H9 (cell line): Measurements from ENCODE around the gene TMEM187. TPM values are rescaled to one million over a fixed set of nuclear protein-coding genes. Genes with fewer than 3 reads are reported as not detected.
"Not testable (repeated sequence)": the region's sequence is repeated elsewhere in the genome, so short reads cannot be mapped to it uniquely, and the experiment has no call there.

Experiments used
- DNase-seq: peaks from one replicate; pipeline ENCODE4 v3.0.0-alpha.2; 2017
- H2AFZ ChIP-seq: one replicate; pipeline ENCODE4 v1.6.1; 2013; ENCODE audit warnings: mild to moderate bottlenecking, low read length, control low read depth, moderate library complexity
- H2AK5ac ChIP-seq: 2 replicates; pipeline ENCODE4 v1.6.1; 2013; ENCODE audit warnings: low read length, control low read depth, mixed read lengths; ENCODE audit not compliant: insufficient read length
- H2BK120ac ChIP-seq: one replicate; pipeline ENCODE4 v1.6.1; 2013; ENCODE audit warnings: low read depth, mild to moderate bottlenecking, low read length, control low read depth, inconsistent platforms; ENCODE audit not compliant: poor library complexity, severe bottlenecking
- H2BK12ac ChIP-seq: 2 replicates; pipeline ENCODE4 v1.6.1; 2013; ENCODE audit warnings: low read length, control low read depth, mixed read lengths, low read depth; ENCODE audit not compliant: insufficient read length
- H2BK15ac ChIP-seq: 2 replicates; pipeline ENCODE4 v1.6.1; 2013; ENCODE audit warnings: low read depth, low read length, control low read depth
- H2BK20ac ChIP-seq: one replicate; pipeline ENCODE4 v1.6.1; 2013; ENCODE audit warnings: low read depth, mild to moderate bottlenecking, low read length, control low read depth, inconsistent platforms; ENCODE audit not compliant: poor library complexity, severe bottlenecking
- H2BK5ac ChIP-seq: 2 replicates; pipeline ENCODE4 v1.6.1; 2013; ENCODE audit warnings: low read length, control low read depth, mixed read lengths; ENCODE audit not compliant: insufficient read length
- H3K14ac ChIP-seq: 2 replicates; pipeline ENCODE4 v1.6.1; 2013; ENCODE audit warnings: low read length, control low read depth; ENCODE audit not compliant: insufficient read depth
- H3K18ac ChIP-seq: 2 replicates; pipeline ENCODE4 v1.6.1; 2013; ENCODE audit warnings: low read depth, mild to moderate bottlenecking, mixed read lengths, low read length, control low read depth; ENCODE audit not compliant: insufficient read length
- H3K23ac ChIP-seq: 2 replicates; pipeline ENCODE4 v1.6.1; 2013; ENCODE audit warnings: low read length, control low read depth, mixed read lengths, low read depth; ENCODE audit not compliant: insufficient read length
- H3K23me2 ChIP-seq: 2 replicates; pipeline ENCODE4 v1.6.1; 2013; ENCODE audit warnings: low read depth, mild to moderate bottlenecking, mixed read lengths, low read length, control low read depth; ENCODE audit not compliant: insufficient read length, poor library complexity, severe bottlenecking
- H3K27ac ChIP-seq: 2 replicates; pipeline ENCODE4 v1.5.1; 2013; ENCODE audit warnings: low read length, control low read depth, mixed read lengths, low read depth; ENCODE audit not compliant: insufficient read length
- H3K27me3 ChIP-seq: 2 replicates; pipeline ENCODE4 v1.6.1; 2013; ENCODE audit warnings: low read length, control low read depth, inconsistent platforms; ENCODE audit not compliant: insufficient read depth
- H3K4ac ChIP-seq: 2 replicates; pipeline ENCODE4 v1.6.1; 2013; ENCODE audit warnings: low read depth, mild to moderate bottlenecking, control low read depth, inconsistent platforms, low read length, moderate library complexity
- H3K4me1 ChIP-seq: 2 replicates; pipeline ENCODE4 v1.6.1; 2013; ENCODE audit warnings: low read length, control low read depth, inconsistent platforms; ENCODE audit not compliant: insufficient read depth
- H3K4me2 ChIP-seq: 2 replicates; pipeline ENCODE4 v1.6.1; 2013; ENCODE audit warnings: low read length, control low read depth, mixed read lengths; ENCODE audit not compliant: insufficient read length, insufficient read depth
- H3K56ac ChIP-seq: 2 replicates; pipeline ENCODE4 v1.6.1; 2013; ENCODE audit warnings: low read depth, mild to moderate bottlenecking, mixed read lengths, low read length, control low read depth; ENCODE audit not compliant: insufficient read length
- H3K79me1 ChIP-seq: 2 replicates; pipeline ENCODE4 v1.6.1; 2013; ENCODE audit warnings: low read depth, mild to moderate bottlenecking, moderate library complexity, low read length, control low read depth, inconsistent platforms; ENCODE audit not compliant: insufficient read depth, poor library complexity, severe bottlenecking
- H3K79me2 ChIP-seq: 2 replicates; pipeline ENCODE4 v1.6.1; 2013; ENCODE audit warnings: low read length, control low read depth, inconsistent platforms; ENCODE audit not compliant: insufficient read depth
- H3K9ac ChIP-seq: 2 replicates; pipeline ENCODE4 v1.6.1; 2013; ENCODE audit warnings: low read length, control low read depth, mixed read lengths; ENCODE audit not compliant: insufficient read length; ENCODE audit errors: extremely low read depth
- H3K9me3 ChIP-seq: one replicate; pipeline ENCODE4 v1.6.1; 2013; ENCODE audit warnings: low read depth, low read length, inconsistent platforms; ENCODE audit not compliant: control insufficient read depth
- H3T11ph ChIP-seq: one replicate; pipeline ENCODE4 v1.6.1; 2013; ENCODE audit warnings: mild to moderate bottlenecking, low read length, control low read depth, inconsistent platforms
- H4K20me1 ChIP-seq: one replicate; pipeline ENCODE4 v1.6.1; 2013; ENCODE audit not compliant: control insufficient read depth, insufficient read length, insufficient read depth
- H4K5ac ChIP-seq: 2 replicates; pipeline ENCODE4 v1.6.1; 2013; ENCODE audit warnings: low read depth, mild to moderate bottlenecking, mixed read lengths, low read length, control low read depth; ENCODE audit not compliant: insufficient read length
- H4K8ac ChIP-seq: replicated peaks from 2 replicates; pipeline ENCODE4 v1.6.1; 2013; ENCODE audit warnings: low read length, control low read depth, mixed read lengths, low read depth; ENCODE audit not compliant: insufficient read length
- H4K91ac ChIP-seq: 2 replicates; pipeline ENCODE4 v1.6.1; 2013; ENCODE audit warnings: low read depth, mild to moderate bottlenecking, moderate library complexity, mixed read lengths, low read length, control low read depth; ENCODE audit not compliant: insufficient read length
- H3K27ac Mint-ChIP-seq, 3 experiments: 2 replicates in 2 of 3; 3 replicates in 1 of 3; pipeline ENCODE4 v1.8.0; 2020 to 2021; ENCODE audit warnings: mixed read lengths in 3 of 3, mild to moderate bottlenecking in 1 of 3, moderate library complexity in 1 of 3
- H3K27me3 Mint-ChIP-seq: 2 replicates; pipeline ENCODE4 v1.8.0; 2021; ENCODE audit warnings: low read depth, mild to moderate bottlenecking, moderate library complexity, mixed read lengths
- H3K36me3 Mint-ChIP-seq, 3 experiments: 2 replicates in 2 of 3; 3 replicates in 1 of 3; pipeline ENCODE4 v1.8.0; 2020 to 2021; ENCODE audit warnings: low read depth in 3 of 3, mixed read lengths in 3 of 3; ENCODE audit not compliant: insufficient read depth in 1 of 3
- H3K4me1 Mint-ChIP-seq, 2 experiments: 2 replicates each; pipeline ENCODE4 v1.8.0; 2020; ENCODE audit warnings: mixed read lengths in 2 of 2
- H3K4me3 Mint-ChIP-seq, 2 experiments: 2 replicates in 1 of 2; 3 replicates in 1 of 2; pipeline ENCODE4 v1.8.0; 2020 to 2021; ENCODE audit warnings: mild to moderate bottlenecking in 2 of 2, mixed read lengths in 2 of 2, moderate library complexity in 1 of 2
- H3K9me3 Mint-ChIP-seq, 2 experiments: 2 replicates in 1 of 2; 3 replicates in 1 of 2; pipeline ENCODE4 v1.8.0; 2020; ENCODE audit warnings: mild to moderate bottlenecking in 2 of 2, mixed read lengths in 2 of 2, moderate library complexity in 1 of 2
- WGBS: extraction: QIAGEN DNeasy Blood & Tissue Kit; methylation state at CpG from one replicate; pipeline ENCODE4 v1.1.7; 2013; ENCODE audit warnings: missing lambda C conversion rate, low lambda C conversion rate, mixed read lengths; ENCODE audit not compliant: insufficient read length; ENCODE audit errors: extremely low coverage; 5-methylcytosine and 5-hydroxymethylcytosine counted together
- total RNA-seq: library from RNA; stranded (reverse); gene quantifications from 2 replicates; pipeline ENCODE4 v1.2.1, GENCODE V29; 2021
- TF ChIP-seq, protein P1 (sequence below): fragments of 200-600 bp; sonication (generic); conservative IDR thresholded peaks from 3 replicates; pipeline ENCODE4 v1.8.0; 2021; ENCODE audit warnings: antibody characterized with exemption, mild to moderate bottlenecking

The TMEM187 gene
- total RNA-seq, 1 experiment from 2014 or later, result 2.7 TPM

GRCh38 chrX:153993978-153994377 lies 21.4 kb downstream of the TMEM187 start:
- Histone ChIP-seq H3T11ph (no peak overlapping the region), H3K79me2 (no peaks in the 10 kb centered on the region), H3K18ac (no peak overlapping the region), H2AFZ (no peak overlapping the region), H3K27ac (no peak overlapping the region), H2BK15ac (no peak overlapping the region), H3K14ac (no peak overlapping the region), H2BK12ac (no peak overlapping the region), H3K4me1 (no peaks in the 10 kb centered on the region), H3K27me3 (no peaks in the 10 kb centered on the region), H3K4ac (no peak overlapping the region), H3K79me1 (no peaks in the 10 kb centered on the region), H2BK5ac (no peak overlapping the region), H3K4me2 (no peak overlapping the region), H3K23ac (no peak overlapping the region), H3K9me3 (peaks cover 5% of the 10 kb centered on the region), H3K9ac (no peak overlapping the region), H3K56ac (no peak overlapping the region), H4K8ac (no peak overlapping the region), H4K5ac (no peak overlapping the region), H4K91ac (no peak overlapping the region), H3K23me2 (no peaks in the 10 kb centered on the region), H4K20me1 (no peaks in the 10 kb centered on the region), H2BK20ac (no peak overlapping the region), H2BK120ac (no peak overlapping the region), H2AK5ac (no peak overlapping the region)
- peaks cover 2% of the 10 kb centered on the region; the same call in 1 of the 2 replicates for H3K27me3 Mint-ChIP-seq
- TF ChIP-seq, protein P1, sequence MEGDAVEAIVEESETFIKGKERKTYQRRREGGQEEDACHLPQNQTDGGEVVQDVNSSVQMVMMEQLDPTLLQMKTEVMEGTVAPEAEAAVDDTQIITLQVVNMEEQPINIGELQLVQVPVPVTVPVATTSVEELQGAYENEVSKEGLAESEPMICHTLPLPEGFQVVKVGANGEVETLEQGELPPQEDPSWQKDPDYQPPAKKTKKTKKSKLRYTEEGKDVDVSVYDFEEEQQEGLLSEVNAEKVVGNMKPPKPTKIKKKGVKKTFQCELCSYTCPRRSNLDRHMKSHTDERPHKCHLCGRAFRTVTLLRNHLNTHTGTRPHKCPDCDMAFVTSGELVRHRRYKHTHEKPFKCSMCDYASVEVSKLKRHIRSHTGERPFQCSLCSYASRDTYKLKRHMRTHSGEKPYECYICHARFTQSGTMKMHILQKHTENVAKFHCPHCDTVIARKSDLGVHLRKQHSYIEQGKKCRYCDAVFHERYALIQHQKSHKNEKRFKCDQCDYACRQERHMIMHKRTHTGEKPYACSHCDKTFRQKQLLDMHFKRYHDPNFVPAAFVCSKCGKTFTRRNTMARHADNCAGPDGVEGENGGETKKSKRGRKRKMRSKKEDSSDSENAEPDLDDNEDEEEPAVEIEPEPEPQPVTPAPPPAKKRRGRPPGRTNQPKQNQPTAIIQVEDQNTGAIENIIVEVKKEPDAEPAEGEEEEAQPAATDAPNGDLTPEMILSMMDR, result no peak
- WGBS, result no CpG with 5 or more reads among the region's 10 CpGs
- H3K9me3 Mint-ChIP-seq, result peaks cover 78 to 83% of the 10 kb centered on the region in 2 experiments
- no peak for DNase-seq
- no peak overlapping the region for H3K4me3 Mint-ChIP-seq
- peaks cover 5% of the 10 kb centered on the region in 3 experiments; a peak in 5 of 7 replicates for H3K36me3 Mint-ChIP-seq
- no peaks in the 10 kb centered on the region for H3K4me1 Mint-ChIP-seq
- no peak overlapping the region for H3K27ac Mint-ChIP-seq

GRCh38 chrX:153994398-153994797 lies 21.8 kb downstream of the TMEM187 start:
- H4K8ac ChIP-seq, H3K4me1 ChIP-seq, H3K9me3 ChIP-seq, H3K27ac Mint-ChIP-seq, H2AK5ac ChIP-seq, H3K27me3 ChIP-seq, H3K4me3 Mint-ChIP-seq, DNase-seq, H2BK12ac ChIP-seq, H4K91ac ChIP-seq, H3K79me2 ChIP-seq, H3K4me1 Mint-ChIP-seq, H3K79me1 ChIP-seq, H2BK15ac ChIP-seq, H3K18ac ChIP-seq, H2AFZ ChIP-seq, H3K9ac ChIP-seq, H3K14ac ChIP-seq, H3K27me3 Mint-ChIP-seq, H3K23me2 ChIP-seq, H3T11ph ChIP-seq, H3K23ac ChIP-seq, H4K20me1 ChIP-seq, H3K56ac ChIP-seq, H2BK120ac ChIP-seq, H3K27ac ChIP-seq, H3K4me2 ChIP-seq, H3K36me3 Mint-ChIP-seq, H2BK20ac ChIP-seq, H2BK5ac ChIP-seq, H4K5ac ChIP-seq, H3K4ac ChIP-seq: not testable (repeated sequence)
- no CpG with 5 or more reads among the region's 5 CpGs for WGBS
- H3K9me3 Mint-ChIP-seq, result peaks cover 79 to 83% of the 10 kb centered on the region in 2 experiments
